Left lobe of liver (tissue), 2 donors: Measurements from ENCODE around the gene IL25. TPM values are rescaled to one million over a fixed set of nuclear protein-coding genes. Genes with fewer than 3 reads are reported as not detected.
A peak's percentile ranks its signal among the peaks of the same experiment; 100 is the strongest.
"Not testable (repeated sequence)": the region's sequence is repeated elsewhere in the genome, so short reads cannot be mapped to it uniquely, and the experiment has no call there.

Experiments used
- ATAC-seq: fragments of 200-7000 bp; cut with Tn5 transposase; one replicate; pipeline ENCODE4 v1.9.1; 2020; ENCODE audit warnings: mild to moderate bottlenecking, moderate library complexity
- DNase-seq: peaks from one replicate; pipeline ENCODE4 v3.0.0-alpha.2; 2020; ENCODE audit warnings: low spot score
- total RNA-seq: library from RNA; stranded (reverse); gene quantifications from one replicate; pipeline ENCODE4 v1.2.1, GENCODE V29; 2021
- donor health status: DM: no; HTN: no; CAD: no; lungs with moderate emphysema.
- donor health status: DM: no; HTN: yes; CAD: no.

The IL25 gene
- not detected for total RNA-seq

DNA sequence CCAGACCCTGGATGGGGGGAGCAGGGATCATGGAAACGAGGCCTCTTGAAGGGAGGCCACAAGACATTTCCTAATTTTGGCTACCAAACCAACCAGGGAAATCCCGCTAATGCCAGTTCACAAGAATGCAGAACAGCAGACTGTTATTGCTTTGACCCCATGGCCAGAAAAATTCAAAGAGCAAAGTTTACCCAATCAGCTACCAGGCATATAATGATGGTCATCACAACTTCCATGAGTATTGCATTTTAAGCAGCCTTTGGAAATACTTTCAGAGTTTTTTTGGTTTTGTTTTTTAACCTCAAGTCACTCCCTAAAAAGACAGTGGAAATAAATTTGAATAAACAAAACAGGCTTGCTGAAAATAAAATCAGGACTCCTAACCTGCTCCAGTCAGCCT is at the start of gene IL25:
Gene IL25 (plus strand): TSS at position 301 of the 400 bp plus-strand sequence.
- no peak for ATAC-seq
- no peak for DNase-seq

DNA sequence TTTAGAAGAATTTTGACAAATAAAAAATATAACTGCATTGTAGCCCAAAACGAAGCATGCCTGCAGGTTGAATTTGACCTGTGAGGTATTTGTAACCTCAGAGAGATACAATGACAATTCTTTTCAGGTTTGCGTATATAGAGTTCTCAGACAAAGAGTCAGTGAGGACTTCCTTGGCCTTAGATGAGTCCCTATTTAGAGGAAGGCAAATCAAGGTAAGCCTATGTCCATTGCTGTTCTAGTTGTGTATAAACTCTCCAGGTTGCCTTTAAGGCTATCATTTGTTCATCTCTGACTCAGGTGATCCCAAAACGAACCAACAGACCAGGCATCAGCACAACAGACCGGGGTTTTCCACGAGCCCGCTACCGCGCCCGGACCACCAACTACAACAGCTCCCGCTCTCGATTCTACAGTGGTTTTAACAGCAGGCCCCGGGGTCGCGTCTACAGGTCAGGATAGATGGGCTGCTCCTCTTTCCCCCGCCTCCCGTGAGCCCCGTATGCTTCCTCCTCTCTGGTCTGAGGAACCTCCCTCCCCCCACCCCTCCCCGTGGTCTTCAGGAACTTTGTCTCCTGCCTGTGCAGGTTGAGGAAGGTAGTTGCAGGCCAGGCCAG is 48.7 kb upstream of the IL25 start:
- no peak for ATAC-seq
- DNase-seq = no peak

DNA sequence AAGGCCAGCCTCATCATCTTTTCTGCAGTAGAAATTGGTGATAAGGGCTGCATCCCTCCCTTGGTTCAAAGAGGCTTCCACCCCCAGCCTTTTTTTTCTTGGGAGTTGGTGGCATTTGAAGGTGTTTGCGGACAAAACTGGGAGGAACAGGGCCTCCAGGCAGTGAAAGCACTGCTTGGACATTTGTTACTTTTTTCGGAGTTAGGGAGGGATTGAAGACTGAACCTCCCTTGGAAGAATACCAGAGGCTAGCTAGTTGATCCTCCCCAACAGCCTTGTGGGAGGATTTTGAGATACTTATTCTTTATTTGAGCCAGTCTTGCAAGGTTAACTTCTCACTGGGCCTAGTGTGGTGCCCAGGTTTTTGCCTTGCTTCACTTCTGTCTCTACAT is 48.2 kb upstream of the IL25 start:
- DNase-seq = no peak
- no peak for ATAC-seq

DNA sequence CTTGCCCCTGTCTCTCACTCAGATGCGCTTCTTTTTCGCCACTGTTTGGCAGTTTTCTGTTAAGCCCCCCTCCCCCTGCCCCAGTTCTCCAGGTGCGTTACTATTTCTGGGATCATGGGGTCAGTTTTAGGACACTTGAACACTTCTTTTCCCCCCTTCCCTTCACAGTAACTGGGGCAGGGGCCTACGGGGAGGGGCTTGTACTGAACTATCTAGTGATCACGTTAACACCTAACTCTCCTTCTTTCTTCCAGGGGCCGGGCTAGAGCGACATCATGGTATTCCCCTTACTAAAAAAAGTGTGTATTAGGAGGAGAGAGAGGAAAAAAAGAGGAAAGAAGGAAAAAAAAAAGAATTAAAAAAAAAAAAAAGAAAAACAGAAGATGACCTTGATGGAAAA is 47.6 kb upstream of the IL25 start:
- DNase-seq = no peak
- ATAC-seq = no peak

DNA sequence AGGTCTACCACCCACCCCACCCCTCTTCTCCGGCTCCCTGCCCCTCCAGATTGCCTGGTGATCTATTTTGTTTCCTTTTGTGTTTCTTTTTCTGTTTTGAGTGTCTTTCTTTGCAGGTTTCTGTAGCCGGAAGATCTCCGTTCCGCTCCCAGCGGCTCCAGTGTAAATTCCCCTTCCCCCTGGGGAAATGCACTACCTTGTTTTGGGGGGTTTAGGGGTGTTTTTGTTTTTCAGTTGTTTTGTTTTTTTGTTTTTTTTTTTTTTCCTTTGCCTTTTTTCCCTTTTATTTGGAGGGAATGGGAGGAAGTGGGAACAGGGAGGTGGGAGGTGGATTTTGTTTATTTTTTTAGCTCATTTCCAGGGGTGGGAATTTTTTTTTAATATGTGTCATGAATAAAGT is 46.9 kb upstream of the IL25 start:
- not testable (repeated sequence) for ATAC-seq

DNA sequence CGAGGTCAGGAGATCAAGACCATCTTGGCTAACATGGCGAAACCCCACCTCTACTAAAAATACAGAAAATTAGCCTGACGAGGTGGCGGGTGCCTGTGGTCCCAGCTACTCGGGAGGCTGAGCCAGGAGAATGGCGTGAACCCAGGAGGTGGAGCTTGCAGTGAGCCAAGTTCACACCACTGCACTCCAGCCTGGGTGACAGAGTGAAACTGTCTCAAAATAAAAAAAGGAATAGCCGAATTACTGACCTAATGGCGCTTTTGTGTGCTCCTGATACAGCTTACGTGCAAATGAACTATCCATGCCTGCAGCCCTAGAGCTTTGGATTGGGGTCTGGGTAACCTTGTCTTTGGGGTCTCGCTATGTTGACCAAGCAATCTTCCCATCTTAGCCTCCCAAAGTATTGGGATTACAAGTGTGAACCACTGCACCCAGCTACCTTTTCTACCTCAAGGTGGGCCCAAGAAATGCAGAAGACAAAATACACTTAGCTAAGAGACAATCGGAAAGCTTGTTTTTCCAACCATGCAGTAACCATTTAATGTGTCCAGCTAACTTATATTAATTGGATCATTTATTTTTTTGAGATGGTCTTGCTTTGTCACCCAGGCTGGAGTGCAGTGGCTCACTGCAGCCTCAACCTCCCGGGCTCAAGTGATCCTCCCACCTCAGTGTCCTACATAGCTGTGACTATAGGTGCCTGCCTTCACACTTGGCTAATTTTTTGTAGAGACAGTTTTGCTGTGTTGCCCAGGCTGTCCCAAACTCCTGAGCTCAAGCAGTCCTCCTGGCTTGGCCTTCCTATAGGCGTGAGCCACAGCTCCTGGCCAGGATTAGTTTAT is 45.9 kb upstream of the IL25 start:
- no peak for ATAC-seq

More for the DNA sequence above, 46.9 kb upstream of the IL25 start:
- not testable (repeated sequence) for DNase-seq

DNA sequence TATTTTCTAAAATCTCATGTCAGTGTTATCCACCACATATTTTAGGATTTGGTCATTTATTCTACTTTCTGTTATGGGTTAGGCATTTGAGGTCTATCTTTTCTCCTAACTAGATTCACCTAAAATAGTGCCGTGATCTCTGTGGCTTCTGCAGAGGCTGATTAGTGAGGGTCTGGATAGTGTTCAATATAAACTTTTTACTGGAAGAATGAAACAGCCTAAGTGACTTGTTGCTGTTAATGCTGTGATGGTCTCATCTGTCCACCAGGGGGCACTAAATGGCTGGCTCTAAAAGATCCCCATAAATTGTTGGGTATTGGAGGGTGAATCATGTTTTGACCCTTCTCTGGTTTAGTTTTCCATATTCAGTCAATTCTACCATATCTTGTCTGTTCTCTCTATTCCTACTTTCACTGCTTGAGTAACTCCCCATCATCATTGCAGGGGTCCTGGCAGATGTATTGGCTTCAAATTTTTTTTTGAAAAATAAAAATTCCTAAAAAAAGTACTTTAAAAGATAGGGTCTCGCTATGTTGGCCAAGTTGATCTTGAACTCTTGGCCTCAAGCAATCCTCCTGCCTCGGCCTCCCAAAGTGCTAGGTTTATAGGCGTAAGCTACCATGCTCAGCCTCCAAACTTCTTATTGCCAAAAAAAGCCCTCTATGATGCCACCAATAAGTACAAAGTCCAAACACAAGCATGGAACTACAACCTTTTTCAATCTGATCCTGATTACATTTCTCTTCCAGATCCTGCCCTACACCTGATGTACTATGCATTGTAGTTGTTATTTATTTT is 44.5 kb upstream of the IL25 start:
- peak; percentile 89 for ATAC-seq
- peak; percentile 63 for DNase-seq

More for the DNA sequence above, 45.9 kb upstream of the IL25 start:
- no peak for DNase-seq

DNA sequence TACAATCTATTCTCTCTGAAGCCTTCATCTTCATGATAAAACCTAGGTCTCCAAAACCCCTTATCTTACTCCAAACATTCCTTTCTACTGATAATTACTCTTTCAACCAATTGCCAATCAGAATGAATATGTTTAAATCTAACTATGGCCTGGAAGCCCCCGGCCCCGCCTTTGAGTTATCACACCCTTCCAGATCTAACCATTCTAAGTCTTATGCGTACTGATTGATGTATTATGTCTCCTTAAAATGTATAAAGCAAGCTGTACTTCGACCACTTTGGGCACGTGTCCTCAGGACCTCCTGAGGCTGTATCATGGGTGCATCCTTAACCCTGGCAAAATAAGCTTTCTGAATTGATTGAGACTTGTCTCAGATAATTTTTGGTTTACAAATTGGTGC is 37.0 kb upstream of the IL25 start:
- DNase-seq (no peak), ATAC-seq (no peak)

DNA sequence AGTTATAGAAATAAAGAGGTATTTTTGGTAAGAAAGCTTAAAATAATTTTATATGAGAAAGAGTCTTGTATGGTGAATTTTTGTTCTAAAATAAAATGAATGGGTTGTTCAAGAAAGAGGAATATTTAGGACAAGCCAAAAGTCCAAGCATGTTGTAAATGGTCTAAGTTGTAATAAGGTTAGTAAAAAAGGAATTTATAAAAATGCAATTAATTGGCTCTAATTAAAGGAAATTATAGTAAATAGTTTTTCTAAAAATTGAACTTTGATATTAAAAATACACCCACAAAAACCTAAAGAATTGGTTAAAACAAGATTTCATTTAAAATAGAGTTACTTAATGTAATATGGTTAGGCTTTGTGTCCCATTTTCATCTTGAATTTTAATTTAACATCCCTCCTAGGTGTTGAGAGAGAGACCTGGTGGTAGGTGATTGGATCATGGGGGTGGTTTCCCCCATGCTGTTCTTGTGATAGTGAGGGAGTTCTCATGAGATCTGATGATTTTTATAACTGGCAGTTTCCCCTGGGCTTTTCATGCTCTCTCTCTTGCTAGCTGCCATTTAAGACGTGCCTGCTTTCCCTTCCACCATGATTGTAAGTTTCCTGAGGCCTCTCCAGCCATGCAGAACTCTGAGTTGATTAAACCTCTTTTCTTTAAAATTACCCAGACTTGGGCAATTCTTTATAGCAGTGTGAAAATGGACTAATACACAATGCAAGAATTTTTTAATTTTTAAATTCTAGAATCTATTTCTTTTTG is 32.9 kb upstream of the IL25 start:
- DNase-seq (no peak), ATAC-seq (no peak)

DNA sequence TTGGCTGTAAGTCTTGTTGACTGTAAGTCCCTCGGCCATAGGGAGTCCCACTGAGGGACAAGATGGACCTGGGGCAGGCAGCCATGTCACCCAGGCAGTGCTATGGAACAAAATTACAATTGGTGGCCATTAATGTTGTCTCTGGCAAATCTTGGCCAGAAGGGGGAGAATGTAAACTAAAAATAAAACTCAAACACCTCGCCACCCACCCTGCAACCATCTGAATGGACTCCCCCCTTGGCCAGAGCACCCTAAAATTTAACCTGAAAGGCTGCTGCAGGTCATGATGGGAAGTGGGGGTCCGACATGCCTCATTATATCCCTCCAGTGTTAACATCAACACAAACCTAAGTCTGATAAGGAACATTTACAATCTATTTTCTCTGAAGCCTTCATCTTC is 28.1 kb upstream of the IL25 start:
- ATAC-seq = no peak
- DNase-seq = peak; percentile 4

DNA sequence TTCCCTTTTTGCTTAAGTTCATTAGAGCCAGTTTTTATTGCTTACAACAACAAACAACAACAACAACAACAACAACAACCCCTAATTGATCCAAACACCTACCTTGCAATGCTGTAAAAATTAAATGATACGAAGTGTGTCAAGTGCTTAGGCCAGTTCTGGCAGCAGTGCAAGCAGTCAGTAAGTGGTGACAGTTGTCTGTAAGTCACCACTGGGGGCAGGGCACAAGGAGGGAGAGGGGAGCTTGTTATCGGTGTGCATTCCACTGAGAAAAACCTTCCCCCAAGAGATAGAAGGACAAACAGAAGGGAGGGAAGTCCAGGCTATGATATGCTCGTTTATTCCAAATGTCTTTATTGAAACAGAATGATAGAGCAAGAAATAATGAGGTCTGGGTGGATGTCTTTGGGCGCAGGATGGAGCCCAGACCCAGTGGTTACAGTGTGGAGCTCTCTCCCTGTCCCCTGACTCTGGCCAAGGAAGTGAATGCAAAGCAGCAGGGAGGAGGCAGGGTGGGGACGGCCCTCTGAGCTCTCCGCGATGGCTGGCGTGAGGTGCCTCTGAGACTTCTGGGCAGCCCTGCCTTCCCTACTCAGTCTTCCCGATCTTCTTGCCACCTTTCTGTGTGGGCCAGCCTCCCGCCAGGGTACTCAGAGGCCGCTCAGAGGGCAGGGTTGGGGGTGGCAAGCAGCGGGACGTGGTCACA is 26.5 kb upstream of the IL25 start:
- ATAC-seq = no peak

DNA sequence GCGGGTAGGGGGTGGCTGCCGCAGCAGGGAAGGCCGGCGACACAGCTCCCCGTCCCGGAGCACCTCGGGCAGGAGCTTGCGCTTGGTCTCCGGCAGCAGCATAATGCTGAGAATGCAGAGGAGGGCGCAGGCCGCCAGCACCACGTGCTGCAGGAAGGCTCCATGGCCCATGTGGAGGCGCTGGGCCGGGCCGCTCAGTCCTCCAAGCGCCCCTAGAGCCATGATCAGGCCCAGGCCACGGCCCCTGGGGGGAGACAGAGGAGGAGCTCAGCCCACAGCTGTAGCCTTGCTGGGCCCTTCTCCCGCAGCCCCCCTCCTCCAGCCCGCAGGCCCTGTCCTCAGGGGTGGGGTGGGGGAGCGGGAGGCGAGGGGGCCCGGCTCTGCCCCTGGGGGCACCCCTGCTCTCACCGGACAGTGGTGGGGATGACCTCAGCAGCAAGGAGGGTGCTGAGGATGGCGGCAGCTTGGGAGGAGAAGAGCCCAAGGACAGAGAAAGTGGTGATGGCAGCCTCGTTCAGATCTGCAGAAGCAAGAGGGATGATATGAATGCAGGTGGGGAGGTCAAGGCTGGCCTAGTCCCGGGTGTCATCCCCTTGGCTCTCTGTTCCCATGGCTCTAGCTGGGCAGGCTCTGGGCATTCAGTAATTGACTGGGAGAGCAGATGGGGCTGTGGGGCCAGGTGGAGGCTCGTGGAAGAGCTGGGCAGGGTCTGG is 25.8 kb upstream of the IL25 start:
- DNase-seq (no peak), ATAC-seq (no peak)

More for the DNA sequence above, 26.5 kb upstream of the IL25 start:
- peak; percentile 18 for DNase-seq

DNA sequence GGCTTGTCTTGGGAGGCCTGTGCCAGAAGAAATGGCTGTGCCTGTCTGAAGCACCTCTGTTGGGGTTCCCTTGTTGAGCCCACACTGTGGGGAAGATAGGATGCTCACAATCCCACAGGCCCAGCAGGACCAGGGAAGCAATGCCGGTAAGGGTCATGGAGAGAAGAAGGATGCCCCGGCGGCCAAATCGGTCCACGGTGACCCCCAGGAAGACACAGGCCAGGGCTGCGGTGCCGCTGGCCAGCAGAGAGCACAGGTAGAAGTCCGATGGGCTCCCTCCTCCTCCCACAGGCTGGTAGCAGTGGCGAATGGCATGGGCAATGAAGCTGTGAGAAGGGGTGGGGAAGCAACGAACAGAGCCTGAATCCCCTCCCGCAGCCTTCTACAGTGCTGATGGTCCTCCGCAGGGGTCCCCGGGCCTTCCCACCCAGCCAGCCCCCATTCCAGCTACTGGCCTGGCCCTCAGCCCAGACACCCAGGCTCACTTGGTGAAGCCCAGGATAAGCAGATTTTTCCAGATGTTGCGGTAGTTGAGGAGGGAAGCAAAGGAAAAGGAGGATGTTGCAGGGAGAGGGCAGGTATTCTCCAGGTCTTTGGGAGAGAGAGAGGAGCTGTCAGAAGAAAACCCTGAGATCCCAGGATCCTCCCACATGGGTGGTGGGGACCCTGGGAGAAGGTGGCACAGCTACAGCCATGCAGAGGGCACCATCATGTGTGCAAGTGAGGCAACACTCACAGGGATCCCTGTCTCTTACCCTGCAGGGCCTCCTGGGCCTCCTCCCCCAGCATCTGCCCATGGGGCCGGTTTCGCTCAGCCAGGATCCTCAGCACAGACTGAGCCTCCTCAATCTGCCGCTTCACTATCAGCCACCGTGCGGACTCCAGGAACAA is 25.0 kb upstream of the IL25 start:
- DNase-seq (no peak), ATAC-seq (no peak)

DNA sequence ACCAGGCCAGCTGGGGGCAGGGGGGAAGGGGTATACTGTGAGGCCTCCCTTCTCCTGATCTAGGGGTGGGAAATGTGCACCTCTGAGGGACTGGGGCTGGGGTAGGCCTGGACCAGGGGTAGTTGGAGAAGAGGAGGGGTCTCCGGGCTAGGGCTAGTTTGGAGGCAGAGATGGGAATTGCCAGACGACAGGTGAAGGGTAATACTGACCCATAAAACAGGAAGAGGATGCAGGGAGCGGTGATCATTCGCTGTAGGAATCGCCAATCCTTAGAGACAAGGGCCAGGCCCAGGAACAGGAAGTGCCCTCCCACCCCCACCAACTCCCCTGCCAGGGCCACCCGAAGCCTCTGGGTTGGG is 24.3 kb upstream of the IL25 start:
- ATAC-seq (no peak), DNase-seq (no peak)

DNA sequence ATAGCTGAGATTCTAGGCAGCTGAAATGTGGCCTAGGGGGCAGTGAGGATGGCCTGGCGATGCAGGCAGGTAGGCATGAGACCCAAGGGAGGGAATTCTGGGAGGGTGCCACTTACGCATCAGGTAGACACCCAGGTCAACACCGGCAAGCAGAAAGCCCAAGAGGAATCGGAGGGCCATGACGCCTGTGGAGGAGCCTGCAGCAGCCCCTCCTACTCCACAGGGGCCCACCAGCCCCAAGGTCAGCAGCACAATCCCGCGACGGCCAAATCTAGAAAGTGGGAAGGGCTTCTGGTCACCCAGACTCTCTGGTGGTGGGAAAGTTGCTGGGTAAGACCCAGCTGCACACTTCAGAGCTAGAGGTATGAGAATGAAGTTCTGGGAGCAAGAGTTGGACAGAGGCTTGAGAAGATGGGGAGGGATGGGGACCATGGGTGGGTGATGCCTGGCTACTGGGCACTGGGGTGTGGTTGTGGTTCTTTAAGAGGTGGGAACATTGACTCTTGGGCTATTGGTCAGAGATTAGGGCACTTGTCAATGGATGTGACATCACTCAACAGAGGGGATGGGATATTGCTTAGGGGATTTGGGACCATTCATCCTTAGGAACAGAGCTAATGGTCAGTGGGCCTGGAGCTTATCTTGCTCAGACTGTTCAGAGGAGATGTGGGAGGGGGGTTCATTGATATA is 23.3 kb upstream of the IL25 start:
- DNase-seq = peak; percentile 29
- no peak for ATAC-seq

DNA sequence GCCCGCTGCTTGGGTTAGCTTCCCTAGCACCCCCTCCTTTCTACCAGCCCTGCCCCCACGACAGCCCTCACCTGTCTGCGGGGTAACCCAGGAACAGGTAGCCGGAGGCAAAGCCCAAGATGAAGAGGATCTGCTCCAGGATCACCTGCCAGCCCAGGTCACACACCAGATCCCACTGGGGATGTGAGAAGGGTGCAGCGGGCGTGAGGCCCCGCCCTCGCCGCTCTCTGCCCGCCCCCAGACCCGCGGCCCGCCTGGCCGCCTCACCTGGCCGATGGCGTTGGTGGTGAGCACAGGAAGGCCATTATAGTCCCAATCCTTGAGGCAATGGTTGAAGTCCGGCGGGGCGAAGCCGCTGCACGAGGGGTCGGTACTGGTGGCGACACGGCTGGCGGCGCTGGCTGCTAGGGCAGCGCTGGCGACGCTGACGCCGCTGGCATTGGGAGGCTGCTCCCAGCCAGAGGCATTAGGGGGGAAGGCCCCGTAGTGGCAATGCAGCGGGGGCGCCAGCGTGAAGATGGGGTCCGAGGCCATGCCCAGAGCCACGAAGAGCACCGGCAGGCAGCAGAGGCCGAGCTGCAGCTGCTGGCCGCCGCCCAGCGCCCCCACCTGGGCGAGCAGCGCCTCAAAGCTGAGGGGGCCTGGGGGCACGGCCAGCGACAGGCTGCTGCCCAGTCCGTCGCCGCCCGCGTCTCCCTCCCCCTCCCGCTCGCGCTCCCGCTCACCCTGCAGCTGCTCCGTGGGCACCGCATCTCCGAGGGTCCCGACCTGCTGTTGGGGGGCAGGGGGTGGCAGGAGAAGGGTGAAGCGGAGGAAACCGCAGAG is 20.7 kb upstream of the IL25 start:
- ATAC-seq = peak; percentile 27
- no peak for DNase-seq
